HEK293 (cell line): ENCODE results near the gene OTOP3.

Experiments
- ATF2 ChIP-seq: fragments of 450-650 bp; formaldehyde crosslinking; IDR thresholded peaks from 2 replicates; pipeline ENCODE4 v1.5.1; 2016; ENCODE audit warnings: missing biosample characterization, missing genetic modification characterization, low read depth
- CTCF ChIP-seq: fragments of 450-650 bp; formaldehyde crosslinking; IDR thresholded peaks from 2 replicates; pipeline ENCODE4 v1.5.1; 2016; ENCODE audit warnings: missing biosample characterization, missing genetic modification characterization
- EGR2 ChIP-seq: fragments of 450-650 bp; formaldehyde crosslinking; IDR thresholded peaks from 2 replicates; pipeline ENCODE4 v1.5.1; 2016; ENCODE audit warnings: low read depth, missing biosample characterization, missing genetic modification characterization
- ELK4 ChIP-seq: IDR thresholded peaks from 2 replicates; pipeline ENCODE4 v1.6.1; 2011; ENCODE audit warnings: mild to moderate bottlenecking, low read depth, low read length, borderline replicate concordance
- RBAK ChIP-seq: fragments of 450-650 bp; formaldehyde crosslinking; IDR thresholded peaks from 2 replicates; pipeline ENCODE4 v1.5.1; 2016; ENCODE audit warnings: missing biosample characterization, missing genetic modification characterization
- TCF7L2 ChIP-seq: IDR thresholded peaks from 2 replicates; pipeline ENCODE4 v1.6.1; 2011; ENCODE audit warnings: low read depth, mild to moderate bottlenecking, inconsistent platforms, low read length, moderate library complexity, borderline replicate concordance
- ZBTB1 ChIP-seq: fragments of 450-650 bp; formaldehyde crosslinking; IDR thresholded peaks from 2 replicates; pipeline ENCODE4 v1.5.1; 2016; ENCODE audit warnings: missing biosample characterization, missing genetic modification characterization
- ZBTB26 ChIP-seq: fragments of 450-650 bp; formaldehyde crosslinking; optimal IDR thresholded peaks from 2 replicates; pipeline ENCODE3; 2016; ENCODE audit warnings: missing biosample characterization, mild to moderate bottlenecking, missing genetic modification characterization
- ZBTB6 ChIP-seq: fragments of 450-650 bp; formaldehyde crosslinking; IDR thresholded peaks from 2 replicates; pipeline ENCODE4 v1.5.1; 2017; ENCODE audit warnings: missing biosample characterization, missing genetic modification characterization
- ZNF510 ChIP-seq: fragments of 450-650 bp; formaldehyde crosslinking; IDR thresholded peaks from 2 replicates; pipeline ENCODE4 v1.5.1; 2018; ENCODE audit warnings: mild to moderate bottlenecking, missing genetic modification characterization, missing biosample characterization; ENCODE audit not compliant: insufficient replicate concordance
- ZNF555 ChIP-seq: fragments of 450-650 bp; formaldehyde crosslinking; conservative IDR thresholded peaks from 2 replicates; pipeline ENCODE4 v1.5.1; 2017; ENCODE audit warnings: missing biosample characterization, mild to moderate bottlenecking, missing genetic modification characterization, inconsistent platforms
- ZNF596 ChIP-seq: fragments of 450-650 bp; IDR thresholded peaks from 2 replicates; pipeline ENCODE4 v1.5.0; 2018; ENCODE audit warnings: missing biosample characterization, mild to moderate bottlenecking, missing genetic modification characterization, moderate library complexity
- ZNF747 ChIP-seq: fragments of 450-650 bp; formaldehyde crosslinking; IDR thresholded peaks from 2 replicates; pipeline ENCODE4 v1.5.1; 2016; ENCODE audit warnings: missing biosample characterization, missing genetic modification characterization
- ZNF777 ChIP-seq: fragments of 450-650 bp; formaldehyde crosslinking; IDR thresholded peaks from 2 replicates; pipeline ENCODE4 v1.5.1; 2017; ENCODE audit warnings: missing biosample characterization, missing genetic modification characterization, borderline replicate concordance

- TF ChIP-seq ZBTB6 (no peak), ZBTB1 (tag by site-specific recombination) (no peak), CTCF (no peak), ATF2 (tag by site-specific recombination) (no peak), ZNF555 (tag by site-specific recombination) (no peak), ZNF777 (tag by site-specific recombination) (no peak), ELK4 (no peak), TCF7L2 (no peak), ZNF747 (tag by site-specific recombination) (no peak), EGR2 (tag by site-specific recombination) (no peak), ZNF510 (tag by site-specific recombination) (no peak), ZBTB26 (tag by site-specific recombination) (no peak), RBAK (tag by site-specific recombination) (no peak), ZNF596 (tag by site-specific recombination) (no peak)
These were observed 6.9 kb upstream of the OTOP3 start for GRCh38 chr17:74928786-74929185.
